ENCODE data around the gene GPRC5A. TPM values are rescaled to one million over a fixed set of nuclear protein-coding genes. Genes with fewer than 3 reads are reported as not detected.

Gene GPRC5A
- total and polyA plus RNA-seq, 2 of the 13 experiments (the other 11 are each of a cell fraction or from before 2014, with no cell fraction given), result 0.27 to 3.0 TPM

DNA sequence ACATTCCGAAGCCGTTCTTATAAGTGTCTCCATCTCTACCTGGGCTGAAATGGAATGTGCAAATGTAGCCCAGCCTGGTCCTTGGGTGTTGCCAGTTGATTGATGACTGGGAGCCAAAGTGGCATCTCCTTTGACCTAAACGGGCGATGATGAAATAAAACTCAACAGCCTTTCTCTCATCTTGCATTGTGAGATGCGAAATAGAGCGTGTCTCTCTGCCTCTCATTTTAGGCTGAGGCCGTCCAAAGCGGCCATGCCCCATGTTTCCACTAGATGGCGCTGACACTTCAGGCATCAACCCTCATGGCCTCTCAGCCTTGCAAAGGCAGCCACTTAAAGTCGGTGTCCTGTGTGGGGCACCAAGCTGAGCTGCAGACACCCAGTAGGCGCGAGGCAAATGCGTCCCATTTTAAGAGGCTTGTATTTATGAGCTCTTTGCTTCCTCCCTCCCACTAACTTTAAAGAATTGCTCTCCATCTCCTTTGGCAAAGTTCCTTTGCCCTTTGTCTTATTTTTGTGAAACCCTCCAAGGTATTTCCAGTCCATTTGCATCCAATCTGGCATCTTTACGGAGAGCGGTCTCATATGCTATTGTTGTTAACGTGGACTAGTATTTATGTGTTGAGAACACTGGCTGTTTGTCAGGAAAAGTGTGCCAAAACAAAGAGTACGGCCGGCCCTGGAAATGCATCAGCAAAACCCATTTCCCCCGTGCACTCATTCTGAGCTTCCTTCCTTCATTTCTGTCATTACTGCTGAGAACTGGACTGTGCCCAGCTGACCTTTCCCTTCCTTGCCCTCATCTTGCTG is 25.0 kb downstream of the GPRC5A start (continued):
- TF ChIP-seq ATF7-NPFF (CRISPR knock-in tag; IDR thresholded peaks at IDR 0.05; ENCODE audit: low read depth), result no peak
- no peak for TF ChIP-seq MBNL3 (CRISPR knock-in tag; conservative IDR thresholded peaks at IDR 0.05)
- TF ChIP-seq ZNF703 (CRISPR knock-in tag; IDR thresholded peaks at IDR 0.05; ENCODE audit: borderline replicate concordance), result no peak
- TF ChIP-seq RFXANK (CRISPR knock-in tag; IDR thresholded peaks at IDR 0.05), result no peak
- TF ChIP-seq EED (CRISPR knock-in tag; IDR thresholded peaks at IDR 0.05), result no peak
- TF ChIP-seq ZC3H4 (CRISPR knock-in tag; IDR thresholded peaks at IDR 0.05; ENCODE audit: borderline replicate concordance), result no peak
- TF ChIP-seq, protein P1, sequence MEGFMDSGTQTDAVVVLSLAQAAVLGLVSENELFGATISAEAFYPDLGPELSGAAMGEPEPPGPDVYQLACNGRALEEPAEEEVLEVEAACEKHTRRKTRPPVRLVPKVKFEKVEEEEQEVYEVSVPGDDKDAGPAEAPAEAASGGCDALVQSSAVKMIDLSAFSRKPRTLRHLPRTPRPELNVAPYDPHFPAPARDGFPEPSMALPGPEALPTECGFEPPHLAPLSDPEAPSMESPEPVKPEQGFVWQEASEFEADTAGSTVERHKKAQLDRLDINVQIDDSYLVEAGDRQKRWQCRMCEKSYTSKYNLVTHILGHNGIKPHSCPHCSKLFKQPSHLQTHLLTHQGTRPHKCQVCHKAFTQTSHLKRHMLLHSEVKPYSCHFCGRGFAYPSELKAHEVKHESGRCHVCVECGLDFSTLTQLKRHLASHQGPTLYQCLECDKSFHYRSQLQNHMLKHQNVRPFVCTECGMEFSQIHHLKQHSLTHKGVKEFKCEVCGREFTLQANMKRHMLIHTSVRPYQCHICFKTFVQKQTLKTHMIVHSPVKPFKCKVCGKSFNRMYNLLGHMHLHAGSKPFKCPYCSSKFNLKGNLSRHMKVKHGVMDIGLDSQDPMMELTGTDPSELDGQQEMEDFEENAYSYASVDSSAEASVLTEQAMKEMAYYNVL (CRISPR knock-in tag; IDR thresholded peaks at IDR 0.05; ENCODE audit: borderline replicate concordance), result no peak
- no peak for TF ChIP-seq YEATS4 (CRISPR knock-in tag; IDR thresholded peaks at IDR 0.05; ENCODE audit: borderline replicate concordance)
- TF ChIP-seq, protein P2, sequence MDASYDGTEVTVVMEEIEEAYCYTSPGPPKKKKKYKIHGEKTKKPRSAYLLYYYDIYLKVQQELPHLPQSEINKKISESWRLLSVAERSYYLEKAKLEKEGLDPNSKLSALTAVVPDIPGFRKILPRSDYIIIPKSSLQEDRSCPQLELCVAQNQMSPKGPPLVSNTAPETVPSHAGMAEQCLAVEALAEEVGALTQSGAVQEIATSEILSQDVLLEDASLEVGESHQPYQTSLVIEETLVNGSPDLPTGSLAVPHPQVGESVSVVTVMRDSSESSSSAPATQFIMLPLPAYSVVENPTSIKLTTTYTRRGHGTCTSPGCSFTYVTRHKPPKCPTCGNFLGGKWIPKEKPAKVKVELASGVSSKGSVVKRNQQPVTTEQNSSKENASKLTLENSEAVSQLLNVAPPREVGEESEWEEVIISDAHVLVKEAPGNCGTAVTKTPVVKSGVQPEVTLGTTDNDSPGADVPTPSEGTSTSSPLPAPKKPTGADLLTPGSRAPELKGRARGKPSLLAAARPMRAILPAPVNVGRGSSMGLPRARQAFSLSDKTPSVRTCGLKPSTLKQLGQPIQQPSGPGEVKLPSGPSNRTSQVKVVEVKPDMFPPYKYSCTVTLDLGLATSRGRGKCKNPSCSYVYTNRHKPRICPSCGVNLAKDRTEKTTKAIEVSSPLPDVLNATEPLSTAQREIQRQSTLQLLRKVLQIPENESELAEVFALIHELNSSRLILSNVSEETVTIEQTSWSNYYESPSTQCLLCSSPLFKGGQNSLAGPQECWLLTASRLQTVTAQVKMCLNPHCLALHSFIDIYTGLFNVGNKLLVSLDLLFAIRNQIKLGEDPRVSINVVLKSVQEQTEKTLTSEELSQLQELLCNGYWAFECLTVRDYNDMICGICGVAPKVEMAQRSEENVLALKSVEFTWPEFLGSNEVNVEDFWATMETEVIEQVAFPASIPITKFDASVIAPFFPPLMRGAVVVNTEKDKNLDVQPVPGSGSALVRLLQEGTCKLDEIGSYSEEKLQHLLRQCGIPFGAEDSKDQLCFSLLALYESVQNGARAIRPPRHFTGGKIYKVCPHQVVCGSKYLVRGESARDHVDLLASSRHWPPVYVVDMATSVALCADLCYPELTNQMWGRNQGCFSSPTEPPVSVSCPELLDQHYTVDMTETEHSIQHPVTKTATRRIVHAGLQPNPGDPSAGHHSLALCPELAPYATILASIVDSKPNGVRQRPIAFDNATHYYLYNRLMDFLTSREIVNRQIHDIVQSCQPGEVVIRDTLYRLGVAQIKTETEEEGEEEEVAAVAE (CRISPR knock-in tag; IDR thresholded peaks at IDR 0.05; ENCODE audit: borderline replicate concordance), result no peak
- no peak for TF ChIP-seq SOX5 (CRISPR knock-in tag; IDR thresholded peaks at IDR 0.05; ENCODE audit: borderline replicate concordance)
- TF ChIP-seq STAT5B (CRISPR knock-in tag; IDR thresholded peaks at IDR 0.05), result no peak
- TF ChIP-seq IRX3 (CRISPR knock-in tag; IDR thresholded peaks at IDR 0.05; ENCODE audit: borderline replicate concordance, low read depth), result no peak
- TF ChIP-seq, protein P3, sequence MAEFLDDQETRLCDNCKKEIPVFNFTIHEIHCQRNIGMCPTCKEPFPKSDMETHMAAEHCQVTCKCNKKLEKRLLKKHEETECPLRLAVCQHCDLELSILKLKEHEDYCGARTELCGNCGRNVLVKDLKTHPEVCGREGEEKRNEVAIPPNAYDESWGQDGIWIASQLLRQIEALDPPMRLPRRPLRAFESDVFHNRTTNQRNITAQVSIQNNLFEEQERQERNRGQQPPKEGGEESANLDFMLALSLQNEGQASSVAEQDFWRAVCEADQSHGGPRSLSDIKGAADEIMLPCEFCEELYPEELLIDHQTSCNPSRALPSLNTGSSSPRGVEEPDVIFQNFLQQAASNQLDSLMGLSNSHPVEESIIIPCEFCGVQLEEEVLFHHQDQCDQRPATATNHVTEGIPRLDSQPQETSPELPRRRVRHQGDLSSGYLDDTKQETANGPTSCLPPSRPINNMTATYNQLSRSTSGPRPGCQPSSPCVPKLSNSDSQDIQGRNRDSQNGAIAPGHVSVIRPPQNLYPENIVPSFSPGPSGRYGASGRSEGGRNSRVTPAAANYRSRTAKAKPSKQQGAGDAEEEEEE (CRISPR knock-in tag; IDR thresholded peaks at IDR 0.05; ENCODE audit: borderline replicate concordance), result no peak
- TF ChIP-seq RXRB (CRISPR knock-in tag; IDR thresholded peaks at IDR 0.05; ENCODE audit: borderline replicate concordance), result 0 out of 2 replicates have a peak, but pooled peaks have one; percentile 26
- TF ChIP-seq, protein P4, sequence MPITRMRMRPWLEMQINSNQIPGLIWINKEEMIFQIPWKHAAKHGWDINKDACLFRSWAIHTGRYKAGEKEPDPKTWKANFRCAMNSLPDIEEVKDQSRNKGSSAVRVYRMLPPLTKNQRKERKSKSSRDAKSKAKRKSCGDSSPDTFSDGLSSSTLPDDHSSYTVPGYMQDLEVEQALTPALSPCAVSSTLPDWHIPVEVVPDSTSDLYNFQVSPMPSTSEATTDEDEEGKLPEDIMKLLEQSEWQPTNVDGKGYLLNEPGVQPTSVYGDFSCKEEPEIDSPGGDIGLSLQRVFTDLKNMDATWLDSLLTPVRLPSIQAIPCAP (CRISPR knock-in tag; IDR thresholded peaks at IDR 0.05; ENCODE audit: low read depth), result no peak
- TF ChIP-seq, protein P5, sequence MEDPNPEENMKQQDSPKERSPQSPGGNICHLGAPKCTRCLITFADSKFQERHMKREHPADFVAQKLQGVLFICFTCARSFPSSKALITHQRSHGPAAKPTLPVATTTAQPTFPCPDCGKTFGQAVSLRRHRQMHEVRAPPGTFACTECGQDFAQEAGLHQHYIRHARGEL (CRISPR knock-in tag; IDR thresholded peaks at IDR 0.05), result no peak
- TF ChIP-seq ZKSCAN8 (CRISPR knock-in tag; IDR thresholded peaks at IDR 0.05; ENCODE audit: borderline replicate concordance), result no peak
- no peak for TF ChIP-seq ATM (IDR thresholded peaks at IDR 0.05; ENCODE audit: borderline replicate concordance)
- TF ChIP-seq SMAD9 (CRISPR knock-in tag; IDR thresholded peaks at IDR 0.05), result no peak
